HCT116 (cell line): ENCODE measurements around the gene MORC4. TPM values are rescaled to one million over a fixed set of nuclear protein-coding genes. Genes with fewer than 3 reads are reported as not detected.

Source experiments
- ATAC-seq: fragments of 200-7000 bp; cut with Tn5 transposase; 2 replicates; pipeline ENCODE4 v1.9.1; 2020; ENCODE audit warnings: mild to moderate bottlenecking, moderate library complexity
- BruUV-seq: library from RNA; stranded (reverse); fragments of 400-500 nt; replicated peaks from 2 replicates; lab custom pipeline; 2021; lab: Mats Ljungman, UMichigan
- CTCF ChIA-PET: fragments of 300-600 bp; sonication (Branson Sonifier 250); formaldehyde crosslinking; loops from one replicate; lab custom pipeline; 2021; ENCODE audit warnings: antibody characterized with exemption; lab: Charles Lee
- POLR2A ChIA-PET: fragments of 300-600, 350-600 bp; sonication (Branson Sonifier 250); formaldehyde crosslinking; loops from one replicate; lab custom pipeline; 2021; ENCODE audit warnings: antibody characterized with exemption; lab: Charles Lee
- RAD21 ChIA-PET, 2 experiments: fragments of 300-600 bp; sonication (Branson Sonifier 250); formaldehyde crosslinking; loops; one replicate each; lab custom pipeline; 2023; ENCODE audit warnings: low total read pairs in 2 of 2; ENCODE audit not compliant: uncharacterized antibody in 2 of 2, unreplicated experiment in 2 of 2, low non-redundant PET in 1 of 2; lab: Charles Lee
- DNase-seq: peaks from one replicate; pipeline ENCODE4 v3.0.0-alpha.2; 2010; ENCODE audit warnings: low read depth, low spot score
- H2AFZ ChIP-seq: fragments of 200-600 bp; shearing (Covaris generic), sonication (generic); 2 replicates; pipeline ENCODE4 v1.6.1; 2017; ENCODE audit warnings: low read depth, mixed run types, mixed read lengths, antibody characterized with exemption, low read length; ENCODE audit not compliant: poor library complexity, severe bottlenecking
- H3K27ac ChIP-seq: 2 replicates; pipeline ENCODE4 v1.5.1; 2012; ENCODE audit warnings: low read depth, low read length
- H3K27me3 ChIP-seq: fragments of 200-600 bp; sonication (generic); 2 replicates; pipeline ENCODE4 v1.6.1; 2016; ENCODE audit warnings: mixed run types, low read length, mixed read lengths; ENCODE audit not compliant: insufficient read depth
- H3K36me3 ChIP-seq, 2 experiments: fragments of 200-500 bp in 1 of 2; fragments of 200-600 bp in 1 of 2; sonication (Bioruptor generic) in 1 of 2; sonication (generic) in 1 of 2; 2 replicates each; pipeline versions ENCODE4 v1.5.1 to v1.6.1; 2014 to 2016; ENCODE audit warnings: low read length in 2 of 2, inconsistent platforms in 1 of 2, mixed read lengths in 1 of 2, mixed run types in 1 of 2; ENCODE audit not compliant: insufficient read depth in 2 of 2, control insufficient read depth in 1 of 2
- H3K4me1 ChIP-seq, 2 experiments: fragments of 200-600 bp in 1 of 2; sonication (generic) in 1 of 2; 2 replicates each; pipeline versions ENCODE4 v1.5.1 to v1.6.1; 2012 to 2017; ENCODE audit warnings: low read length in 2 of 2, inconsistent platforms in 1 of 2, mild to moderate bottlenecking in 1 of 2, mixed read lengths in 1 of 2, mixed run types in 1 of 2, moderate library complexity in 1 of 2; ENCODE audit not compliant: insufficient read depth in 2 of 2, control insufficient read depth in 1 of 2
- H3K4me2 ChIP-seq: fragments of 200-600 bp; sonication (generic); 2 replicates; pipeline ENCODE4 v1.6.1; 2017; ENCODE audit warnings: mixed run types, low read length, mixed read lengths
- H3K4me3 ChIP-seq, 2 experiments: fragments of 200-600 bp in 1 of 2; sonication (generic) in 1 of 2; replicated peaks in 1 of 2; 2 replicates each; pipeline ENCODE4 v1.5.1; 2011 to 2016; ENCODE audit warnings: low read length in 2 of 2, control low read depth in 1 of 2, low read depth in 1 of 2, mild to moderate bottlenecking in 1 of 2, mixed read lengths in 1 of 2, mixed run types in 1 of 2
- H3K79me2 ChIP-seq: fragments of 200-600 bp; sonication (generic); 2 replicates; pipeline ENCODE4 v1.6.1; 2017; ENCODE audit warnings: mild to moderate bottlenecking, mixed run types, low read length, moderate library complexity, mixed read lengths; ENCODE audit not compliant: insufficient read depth
- H3K9ac ChIP-seq: fragments of 200-600 bp; sonication (generic); 2 replicates; pipeline ENCODE4 v1.6.1; 2016; ENCODE audit warnings: low read length, mixed read lengths
- H3K9me2 ChIP-seq: fragments of 200-600 bp; sonication (generic), shearing (Covaris generic); 2 replicates; pipeline ENCODE4 v1.6.1; 2017; ENCODE audit warnings: mixed run types, mild to moderate bottlenecking, moderate library complexity; ENCODE audit not compliant: insufficient read depth
- H3K9me3 ChIP-seq, 2 experiments: fragments of 200-500 bp in 1 of 2; fragments of 200-600 bp in 1 of 2; sonication (Bioruptor generic) in 1 of 2; sonication (generic) in 1 of 2; 2 replicates each; pipeline ENCODE4 v1.6.1; 2014 to 2017; ENCODE audit warnings: low read length in 2 of 2, mixed read lengths in 2 of 2, inconsistent platforms in 1 of 2, low read depth in 1 of 2, mild to moderate bottlenecking in 1 of 2, mixed run types in 1 of 2, moderate library complexity in 1 of 2; ENCODE audit not compliant: control insufficient read depth in 1 of 2, insufficient read depth in 1 of 2
- H4K20me1 ChIP-seq: fragments of 200-600 bp; sonication (generic), shearing (Covaris generic); 2 replicates; pipeline ENCODE4 v1.6.1; 2017; ENCODE audit warnings: mixed run types, mild to moderate bottlenecking, moderate library complexity; ENCODE audit not compliant: insufficient read depth
- CEBPB ChIP-seq: IDR thresholded peaks from 2 replicates; pipeline ENCODE4 v1.6.1; 2012; ENCODE audit warnings: low read depth
- EGR1 ChIP-seq: IDR thresholded peaks from 2 replicates; pipeline ENCODE4 v1.6.1; 2012; ENCODE audit warnings: low read depth
- ELF1 ChIP-seq: IDR thresholded peaks from 2 replicates; pipeline ENCODE4 v1.6.1; 2012; ENCODE audit warnings: low read depth, borderline replicate concordance
- FOSL1 ChIP-seq: IDR thresholded peaks from 2 replicates; pipeline ENCODE4 v1.6.1; 2012; ENCODE audit warnings: low read depth
- JUND ChIP-seq: IDR thresholded peaks from 2 replicates; pipeline ENCODE4 v1.6.1; 2012
- POLR2AphosphoS5 ChIP-seq: IDR thresholded peaks from 2 replicates; pipeline ENCODE4 v1.6.1; 2011; ENCODE audit warnings: mild to moderate bottlenecking, low read depth, low read length, moderate library complexity
- RAD21 ChIP-seq: IDR thresholded peaks from 2 replicates; pipeline ENCODE4 v1.6.1; 2012; ENCODE audit warnings: low read depth, mild to moderate bottlenecking
- SIN3A ChIP-seq: IDR thresholded peaks from 2 replicates; pipeline ENCODE4 v1.6.1; 2012; ENCODE audit warnings: low read depth
- SP1 ChIP-seq: IDR thresholded peaks from 2 replicates; pipeline ENCODE4 v1.6.1; 2012; ENCODE audit warnings: low read depth
- YY1 ChIP-seq: IDR thresholded peaks from 2 replicates; pipeline ENCODE4 v1.6.1; 2011; ENCODE audit warnings: low read length, low read depth, moderate library complexity, mild to moderate bottlenecking; ENCODE audit not compliant: insufficient replicate concordance; ENCODE audit errors: extremely low read depth
- ZNF274 ChIP-seq: fragments of 200-500 bp; sonication (Bioruptor generic); IDR thresholded peaks from 2 replicates; pipeline ENCODE4 v1.6.1; 2014; ENCODE audit warnings: mild to moderate bottlenecking, low read depth, low read length, inconsistent platforms
- intact Hi-C: fragments of 100-400 bp; cut with micrococcal nuclease; formaldehyde crosslinking; loops from 2 replicates; pipeline ENCODE4 v1.10.0; 2022
- total RNA-seq: library from RNA; stranded (reverse); gene quantifications from one replicate; pipeline ENCODE4 v1.2.1, GENCODE V29; 2021; ENCODE audit not compliant: unreplicated experiment
- TF ChIP-seq, protein P1 (sequence below): IDR thresholded peaks from 2 replicates; pipeline ENCODE4 v1.6.1; 2012
- TF ChIP-seq, protein P2 (sequence below): IDR thresholded peaks from 2 replicates; pipeline ENCODE4 v1.6.1; 2012
- TF ChIP-seq, protein P3 (sequence below), 3 experiments: fragments of 200-600 bp in 1 of 3; sonication (generic) in 1 of 3; IDR thresholded peaks in 2 of 3; conservative IDR thresholded peaks in 1 of 3; 2 replicates each; pipeline ENCODE4 v1.5.1; 2012 to 2017; ENCODE audit warnings: low read depth in 2 of 3, low read length in 2 of 3, antibody characterized with exemption in 1 of 3, borderline replicate concordance in 1 of 3, control low read depth in 1 of 3, mild to moderate bottlenecking in 1 of 3, mixed read lengths in 1 of 3, mixed run types in 1 of 3, moderate library complexity in 1 of 3; ENCODE audit not compliant: insufficient read depth in 1 of 3

MORC4 gene
- total RNA-seq, 1 experiment from 2014 or later: 20.6 TPM

DNA sequence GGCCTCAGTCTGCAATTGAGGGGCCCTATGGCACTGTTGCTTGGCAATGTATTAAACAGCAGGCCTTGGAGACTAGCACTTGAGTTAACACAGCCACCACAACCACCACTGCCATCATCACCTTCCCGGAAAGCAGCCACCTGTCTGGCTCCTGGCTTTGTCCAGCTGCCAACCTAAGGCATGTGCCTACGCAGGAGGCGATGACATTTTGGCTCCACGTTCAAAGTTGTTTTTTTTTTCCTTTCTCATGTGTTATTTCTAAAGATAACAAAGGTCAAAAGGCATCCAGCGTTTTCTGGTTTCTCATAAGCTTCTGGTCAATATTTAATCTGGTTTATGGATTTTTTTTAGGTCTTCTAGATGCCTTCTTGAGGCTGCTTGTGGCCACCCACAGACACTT is 72.3 kb downstream of the MORC4 start:
- Histone ChIP-seq H3K79me2 (no peaks in the 10 kb centered on the region), H3K36me3 (no peaks in the 10 kb centered on the region), H2AFZ (no peak overlapping the region), H3K9me3 (no peaks in the 10 kb centered on the region), H3K4me1 (peaks cover 26 to 36% of the 10 kb centered on the region in 2 experiments), H3K9me2 (no peaks in the 10 kb centered on the region), H3K27ac (peak overlapping the region; percentile 20; the same call in 1 of the 2 replicates), H4K20me1 (no peaks in the 10 kb centered on the region), H3K4me3 (no peak overlapping the region), H3K9ac (no peak overlapping the region), H3K4me2 (no peak overlapping the region), H3K27me3 (no peaks in the 10 kb centered on the region)
- ATAC-seq (0 out of 2 replicates have a peak, but pooled peaks have one; percentile 4), DNase-seq (no peak)
- BruUV-seq: no TSS peak
- intact Hi-C loops: no loop called here
- TF ChIP-seq YY1: no peak
- TF ChIP-seq, protein P1, sequence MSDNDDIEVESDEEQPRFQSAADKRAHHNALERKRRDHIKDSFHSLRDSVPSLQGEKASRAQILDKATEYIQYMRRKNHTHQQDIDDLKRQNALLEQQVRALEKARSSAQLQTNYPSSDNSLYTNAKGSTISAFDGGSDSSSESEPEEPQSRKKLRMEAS: 0 out of 2 replicates have a peak, but pooled peaks have one; percentile 26
- POLR2A ChIA-PET: no interaction called here
- RAD21 ChIA-PET: no interaction called here
- CTCF ChIA-PET: no interaction called here

DNA sequence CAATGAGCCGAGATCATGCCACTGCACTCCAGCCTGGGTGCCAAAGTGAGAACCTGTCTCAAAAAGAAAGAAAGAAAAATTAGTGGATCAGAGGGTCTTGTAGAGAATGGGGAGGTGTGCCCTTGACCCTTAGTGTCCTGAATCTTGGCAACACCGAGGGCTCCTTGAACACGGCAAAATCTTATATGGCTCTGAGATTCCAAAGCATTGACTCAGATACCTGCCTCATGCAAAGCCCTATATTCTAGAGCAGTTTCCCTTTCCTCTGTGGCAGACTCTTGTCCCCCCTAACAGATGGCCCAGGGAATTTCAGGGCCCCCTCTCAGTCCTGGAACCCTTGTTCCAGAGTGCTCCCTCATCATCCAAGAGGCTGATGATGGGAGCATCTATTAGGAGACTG is 73.0 kb downstream of the MORC4 start:
- Histone ChIP-seq H3K79me2 (no peaks in the 10 kb centered on the region), H3K36me3 (no peaks in the 10 kb centered on the region), H3K27ac (no peak overlapping the region; the same call in 1 of the 2 replicates), H3K9me2 (no peaks in the 10 kb centered on the region), H3K27me3 (no peaks in the 10 kb centered on the region), H3K9me3 (no peaks in the 10 kb centered on the region), H3K9ac (no peak overlapping the region), H3K4me2 (peak overlapping the region; percentile 19), H2AFZ (no peak overlapping the region), H3K4me3 (no peak overlapping the region), H4K20me1 (no peaks in the 10 kb centered on the region), H3K4me1 (peaks cover 19 to 31% of the 10 kb centered on the region in 2 experiments)
- intact Hi-C loops: no loop called here
- DNase-seq (no peak), ATAC-seq (peak; percentile 63; the same call in 1 of the 2 replicates)
- BruUV-seq: no TSS peak
- ChIA-PET CTCF (no interaction called here), POLR2A (no interaction called here), RAD21 (no interaction called here)
- TF ChIP-seq JUND: no peak
- no peak for TF ChIP-seq POLR2AphosphoS5
- TF ChIP-seq SP1: no peak
- no peak for TF ChIP-seq CEBPB
- no peak for TF ChIP-seq RAD21
- TF ChIP-seq, protein P2, sequence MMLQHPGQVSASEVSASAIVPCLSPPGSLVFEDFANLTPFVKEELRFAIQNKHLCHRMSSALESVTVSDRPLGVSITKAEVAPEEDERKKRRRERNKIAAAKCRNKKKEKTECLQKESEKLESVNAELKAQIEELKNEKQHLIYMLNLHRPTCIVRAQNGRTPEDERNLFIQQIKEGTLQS: no peak
- TF ChIP-seq EGR1: no peak
- no peak for TF ChIP-seq SIN3A
- TF ChIP-seq, protein P3, sequence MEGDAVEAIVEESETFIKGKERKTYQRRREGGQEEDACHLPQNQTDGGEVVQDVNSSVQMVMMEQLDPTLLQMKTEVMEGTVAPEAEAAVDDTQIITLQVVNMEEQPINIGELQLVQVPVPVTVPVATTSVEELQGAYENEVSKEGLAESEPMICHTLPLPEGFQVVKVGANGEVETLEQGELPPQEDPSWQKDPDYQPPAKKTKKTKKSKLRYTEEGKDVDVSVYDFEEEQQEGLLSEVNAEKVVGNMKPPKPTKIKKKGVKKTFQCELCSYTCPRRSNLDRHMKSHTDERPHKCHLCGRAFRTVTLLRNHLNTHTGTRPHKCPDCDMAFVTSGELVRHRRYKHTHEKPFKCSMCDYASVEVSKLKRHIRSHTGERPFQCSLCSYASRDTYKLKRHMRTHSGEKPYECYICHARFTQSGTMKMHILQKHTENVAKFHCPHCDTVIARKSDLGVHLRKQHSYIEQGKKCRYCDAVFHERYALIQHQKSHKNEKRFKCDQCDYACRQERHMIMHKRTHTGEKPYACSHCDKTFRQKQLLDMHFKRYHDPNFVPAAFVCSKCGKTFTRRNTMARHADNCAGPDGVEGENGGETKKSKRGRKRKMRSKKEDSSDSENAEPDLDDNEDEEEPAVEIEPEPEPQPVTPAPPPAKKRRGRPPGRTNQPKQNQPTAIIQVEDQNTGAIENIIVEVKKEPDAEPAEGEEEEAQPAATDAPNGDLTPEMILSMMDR (IDR thresholded peaks at IDR 0.05 in 2 of 3, conservative IDR thresholded peaks at IDR 0.05 in 1 of 3; ENCODE audit: borderline replicate concordance in 1 of 3, insufficient read depth in 1 of 3, low read depth in 2 of 3, low read length in 2 of 3): no peak
- no peak for TF ChIP-seq ZNF274
- TF ChIP-seq FOSL1: no peak
- no peak for TF ChIP-seq ELF1
